Stomach (tissue), 9 donors: ENCODE measurements around the gene GNAT2. TPM values are rescaled to one million over a fixed set of nuclear protein-coding genes. Genes with fewer than 3 reads are reported as not detected.

ENCODE experiments used
- DNase-seq, 2 donors: peaks; one replicate each; pipeline versions ENCODE4 v3.0.0 to v3.0.0-alpha.2; 2013 to 2019
- H3K27ac ChIP-seq, 5 donors: fragments of 200-600 bp in 4 of 5; sonication (generic) in 4 of 5; one replicate each; pipeline ENCODE4 v1.5.1; 2013 to 2019; ENCODE audit warnings: mild to moderate bottlenecking in 1 of 5, moderate library complexity in 1 of 5
- H3K27me3 ChIP-seq, 3 donors: fragments of 200-600 bp; sonication (generic); one replicate each; pipeline ENCODE4 v1.5.1; 2017 to 2019; ENCODE audit warnings: mixed run types in 1 of 3
- H3K36me3 ChIP-seq, 4 donors: fragments of 200-600 bp; sonication (generic); 1 replicate in 3 of 4; 2 replicates in 1 of 4; pipeline ENCODE4 v1.5.1; 2016 to 2019
- H3K4me1 ChIP-seq, 4 donors: fragments of 200-600 bp; sonication (generic); one replicate each; pipeline ENCODE4 v1.5.1; 2016 to 2019
- H3K4me3 ChIP-seq, 4 donors: fragments of 200-600 bp; sonication (generic) in 3 of 4; one replicate each; pipeline ENCODE4 v1.5.1; 2016 to 2019; ENCODE audit warnings: mild to moderate bottlenecking in 1 of 4
- H3K9me3 ChIP-seq, 4 donors: fragments of 200-600 bp; sonication (generic); one replicate each; pipeline ENCODE4 v1.5.1; 2016 to 2019
- EP300 ChIP-seq: sonication (generic); formaldehyde crosslinking; IDR thresholded peaks from one replicate; pipeline ENCODE4 v1.6.1; 2017; ENCODE audit warnings: antibody characterized with exemption
- POLR2A ChIP-seq, 4 donors: fragments of 450-650 bp; IDR thresholded peaks; one replicate each; pipeline ENCODE4 v1.6.1; 2016; ENCODE audit warnings: antibody characterized with exemption in 4 of 4, control low read depth in 2 of 4, mild to moderate bottlenecking in 1 of 4, moderate library complexity in 1 of 4
- POLR2AphosphoS5 ChIP-seq, 3 donors: sonication (generic); formaldehyde crosslinking; IDR thresholded peaks; one replicate each; pipeline ENCODE4 v1.6.1; 2016; ENCODE audit warnings: antibody characterized with exemption in 3 of 3
- WGBS, 5 donors: extraction: QIAGEN DNeasy Blood & Tissue Kit in 3 of 5; methylation state at CpG; one replicate each; pipeline versions ENCODE4 v1.1.5 to v1.1.7; 2013 to 2018; 5-methylcytosine and 5-hydroxymethylcytosine counted together
- intact Hi-C: fragments of 100-400 bp; cut with DNase I; formaldehyde crosslinking; loops from one replicate; pipeline ENCODE4 v1.15.1; 2023; ENCODE audit warnings: low total_unique reads
- polyA plus RNA-seq, 3 donors: library from polyadenylated mRNA; stranded (reverse); fragments of 200-250 nt; gene quantifications; one replicate each; pipeline ENCODE4 v1.2.3, GENCODE V29; 2013
- total RNA-seq, 5 donors: library from RNA; depleted of rRNA; stranded (reverse); fragments of >200 nt; gene quantifications; one replicate each; pipeline versions ENCODE4 v1.1.0 to v1.2.3, GENCODE V29; 2014 to 2016
- TF ChIP-seq, protein P1 (sequence below), 7 experiments: fragments of 450-650 bp in 4 of 7; fragments of 200-600 bp in 3 of 7; sonication (generic) in 3 of 7; IDR thresholded peaks; one replicate each; pipeline ENCODE4 v1.5.1; 2016 to 2019; ENCODE audit warnings: antibody characterized with exemption in 7 of 7, control low read depth in 2 of 7, mild to moderate bottlenecking in 1 of 7
- donor health status: healthy with polysubstance abuse.
- donor health status: Bipolar disorder and iron deficiency.
- donor health status: healthy.

GNAT2 gene
- total and polyA plus RNA-seq, 8 donors, result 0.43 TPM; not detected in 7

DNA sequence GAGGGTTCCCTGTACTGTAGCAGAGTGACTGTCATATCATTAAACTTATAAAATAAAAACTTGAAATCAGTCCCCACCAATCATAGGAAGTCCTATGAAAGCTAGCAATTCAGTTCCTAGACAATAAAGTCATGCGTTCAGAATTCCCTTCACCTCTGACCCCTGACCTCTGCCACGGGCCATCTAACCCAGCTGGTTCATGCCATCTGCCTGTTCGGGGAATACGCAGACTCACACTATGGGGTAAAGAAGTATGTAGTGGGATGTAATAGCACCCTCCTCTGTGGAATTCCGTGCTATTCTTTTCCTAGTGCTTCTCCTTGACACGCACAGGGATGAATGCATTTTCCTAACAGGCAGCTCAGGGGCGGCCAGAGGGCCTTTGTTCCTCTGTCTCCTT, 38.6 kb upstream of the GNAT2 start:
- TF ChIP-seq POLR2A (IDR thresholded peaks at IDR 0.05) (no peak), POLR2AphosphoS5 (IDR thresholded peaks at IDR 0.05) (no peak), EP300 (no peak)
- TF ChIP-seq, protein P1, sequence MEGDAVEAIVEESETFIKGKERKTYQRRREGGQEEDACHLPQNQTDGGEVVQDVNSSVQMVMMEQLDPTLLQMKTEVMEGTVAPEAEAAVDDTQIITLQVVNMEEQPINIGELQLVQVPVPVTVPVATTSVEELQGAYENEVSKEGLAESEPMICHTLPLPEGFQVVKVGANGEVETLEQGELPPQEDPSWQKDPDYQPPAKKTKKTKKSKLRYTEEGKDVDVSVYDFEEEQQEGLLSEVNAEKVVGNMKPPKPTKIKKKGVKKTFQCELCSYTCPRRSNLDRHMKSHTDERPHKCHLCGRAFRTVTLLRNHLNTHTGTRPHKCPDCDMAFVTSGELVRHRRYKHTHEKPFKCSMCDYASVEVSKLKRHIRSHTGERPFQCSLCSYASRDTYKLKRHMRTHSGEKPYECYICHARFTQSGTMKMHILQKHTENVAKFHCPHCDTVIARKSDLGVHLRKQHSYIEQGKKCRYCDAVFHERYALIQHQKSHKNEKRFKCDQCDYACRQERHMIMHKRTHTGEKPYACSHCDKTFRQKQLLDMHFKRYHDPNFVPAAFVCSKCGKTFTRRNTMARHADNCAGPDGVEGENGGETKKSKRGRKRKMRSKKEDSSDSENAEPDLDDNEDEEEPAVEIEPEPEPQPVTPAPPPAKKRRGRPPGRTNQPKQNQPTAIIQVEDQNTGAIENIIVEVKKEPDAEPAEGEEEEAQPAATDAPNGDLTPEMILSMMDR (IDR thresholded peaks at IDR 0.05), result no peak

DNA sequence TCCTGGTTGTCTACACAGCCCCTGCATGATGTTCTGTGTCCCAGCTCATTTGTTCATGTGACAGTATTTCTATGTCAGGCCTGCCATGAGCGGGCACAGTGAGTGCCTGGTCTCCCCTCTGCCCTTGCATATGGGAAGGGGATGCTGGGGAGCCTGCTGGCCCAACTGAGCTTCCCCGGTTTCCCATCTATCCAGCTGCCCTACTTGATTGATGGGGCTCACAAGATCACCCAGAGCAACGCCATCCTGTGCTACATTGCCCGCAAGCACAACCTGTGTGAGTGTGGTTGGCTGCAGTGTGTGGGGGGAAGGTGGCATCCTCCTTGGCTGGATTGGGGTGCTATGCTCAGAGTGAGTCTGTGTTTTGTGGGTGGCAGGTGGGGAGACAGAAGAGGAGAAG, 38.0 kb upstream of the GNAT2 start:
- no peak overlapping the region for H3K4me3 ChIP-seq
- no peak for DNase-seq
- H3K36me3 ChIP-seq, result peaks cover 0 to 51% (median 33%) of the 10 kb centered on the region in 4 donors
- peak overlapping the region in 2 of 5 donors; percentile 78 to 87 for H3K27ac ChIP-seq
- intact Hi-C loops, result no loop called here
- H3K9me3 ChIP-seq, result no peaks in the 10 kb centered on the region
- 90 to 95% (median 92%) methylated on average over 4 of the region's 4 CpGs for WGBS, 5 donors
- peaks cover 12 to 40% (median 20%) of the 10 kb centered on the region in 4 donors for H3K4me1 ChIP-seq
- TF ChIP-seq, protein P1 (IDR thresholded peaks at IDR 0.05), result no peak
- no peaks in the 10 kb centered on the region for H3K27me3 ChIP-seq

More for the DNA sequence above, 38.6 kb upstream of the GNAT2 start:
- Histone ChIP-seq H3K9me3 (no peaks in the 10 kb centered on the region), H3K36me3 (peaks cover 0 to 55% (median 34%) of the 10 kb centered on the region in 4 donors), H3K27ac (no peak overlapping the region), H3K4me3 (no peak overlapping the region), H3K4me1 (peaks cover 12 to 40% (median 20%) of the 10 kb centered on the region in 4 donors), H3K27me3 (no peaks in the 10 kb centered on the region)
- 67 to 83% (median 76%) methylated on average over 7 of the region's 7 CpGs for WGBS, 5 donors
- DNase-seq, result no peak
- intact Hi-C loops, result no loop called here

DNA sequence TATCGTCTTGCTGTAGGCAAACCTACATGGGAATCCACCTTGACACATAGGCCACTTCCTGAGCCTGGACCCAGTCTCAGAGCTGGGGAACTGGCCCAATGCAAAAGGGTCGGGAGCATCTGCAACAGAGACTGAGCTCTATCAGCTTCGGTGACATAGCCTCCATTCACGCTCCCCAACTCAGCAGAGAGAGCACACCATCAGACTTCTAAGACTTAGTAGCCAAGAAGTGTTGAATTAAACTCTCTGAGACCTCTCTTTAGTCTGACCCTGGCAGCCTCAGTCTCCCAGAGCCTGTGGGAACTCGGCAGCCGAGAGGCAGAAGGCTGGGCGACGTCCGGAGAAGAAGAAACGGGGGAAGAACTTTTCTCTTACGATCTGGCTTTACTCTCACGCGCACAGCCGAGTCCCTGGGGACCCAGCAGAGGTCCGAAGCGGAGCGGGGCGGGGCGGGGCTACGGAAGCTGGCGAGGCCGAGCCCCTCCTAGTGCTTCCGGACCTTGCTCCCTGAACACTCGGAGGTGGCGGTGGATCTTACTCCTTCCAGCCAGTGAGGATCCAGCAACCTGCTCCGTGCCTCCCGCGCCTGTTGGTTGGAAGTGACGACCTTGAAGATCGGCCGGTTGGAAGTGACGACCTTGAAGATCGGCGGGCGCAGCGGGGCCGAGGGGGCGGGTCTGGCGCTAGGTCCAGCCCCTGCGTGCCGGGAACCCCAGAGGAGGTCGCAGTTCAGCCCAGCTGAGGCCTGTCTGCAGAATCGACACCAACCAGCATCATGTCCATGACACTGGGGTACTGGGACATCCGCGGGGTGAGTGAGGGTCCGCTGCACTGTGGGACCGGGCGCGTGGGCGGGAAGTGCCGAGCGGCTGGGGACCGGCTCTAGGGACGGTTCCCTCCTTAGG, 36.5 kb upstream of the GNAT2 start, which contains the start of gene GSTM4:
Gene GSTM4 (plus strand): TSS at position 485 of the 905 bp plus-strand sequence. CDS start 291 bp downstream, at position 776.
- peak within 1 kb of the TSS; percentile 55 to 79 (median 64) for H3K4me3 ChIP-seq
- H3K4me1 ChIP-seq, result peaks cover 12 to 40% (median 20%) of the 10 kb centered on the region in 4 donors
- intact Hi-C loops, result no loop called here
- WGBS, 5 donors, result 1% methylated on average over 15 to 54 of the region's 54 CpGs
- H3K9me3 ChIP-seq, result no peaks in the 10 kb centered on the region
- TF ChIP-seq POLR2AphosphoS5 (IDR thresholded peaks at IDR 0.05), result peak; percentile 42 to 89 (median 70)
- TF ChIP-seq EP300, result no peak
- peaks cover 0 to 35% (median 21%) of the 10 kb centered on the region in 4 donors for H3K36me3 ChIP-seq
- H3K27ac ChIP-seq, result peak within 1 kb of the TSS; percentile 76 to 87 (median 80)
- no peaks in the 10 kb centered on the region for H3K27me3 ChIP-seq
- peak; percentile 88 to 95 for DNase-seq

DNA sequence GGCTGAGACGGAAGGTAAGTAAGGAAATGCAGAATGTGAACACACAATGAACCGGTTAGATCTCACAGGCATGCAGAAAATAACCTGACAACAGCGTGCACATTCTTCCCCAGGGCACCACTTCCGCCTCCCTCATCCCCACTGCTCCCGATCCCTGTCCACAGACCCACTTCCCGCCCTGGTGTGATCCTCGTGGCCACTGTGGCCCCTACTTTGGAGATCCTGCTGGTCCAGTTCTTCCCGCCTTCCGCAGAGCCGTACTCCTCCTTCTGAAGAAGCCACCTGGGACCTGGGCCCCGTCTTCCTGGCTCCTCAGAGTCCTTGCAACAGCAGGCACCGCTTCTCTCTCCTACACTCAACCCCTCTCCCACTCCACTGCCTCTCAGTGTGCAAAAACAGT, 35.1 kb upstream of the GNAT2 start:
- no peak for DNase-seq
- whole genome bisulfite sequencing, 5 donors, result 88 to 94% (median 90%) methylated on average over 12 of the region's 12 CpGs
- H3K4me3 ChIP-seq, result no peak overlapping the region
- H3K27ac ChIP-seq, result no peak overlapping the region
- no peaks in the 10 kb centered on the region for H3K27me3 ChIP-seq
- H3K4me1 ChIP-seq, result peaks cover 12 to 40% (median 20%) of the 10 kb centered on the region in 4 donors
- no peaks in the 10 kb centered on the region for H3K9me3 ChIP-seq
- TF ChIP-seq, protein P1 (IDR thresholded peaks at IDR 0.05), result no peak
- TF ChIP-seq EP300 (no peak), POLR2AphosphoS5 (IDR thresholded peaks at IDR 0.05) (no peak), POLR2A (IDR thresholded peaks at IDR 0.05) (no peak)
- H3K36me3 ChIP-seq, result peaks cover 0 to 23% (median 9%) of the 10 kb centered on the region in 4 donors
- intact Hi-C loops, result no loop called here
